ENCODE measurements around the gene MICAL3.

DNA sequence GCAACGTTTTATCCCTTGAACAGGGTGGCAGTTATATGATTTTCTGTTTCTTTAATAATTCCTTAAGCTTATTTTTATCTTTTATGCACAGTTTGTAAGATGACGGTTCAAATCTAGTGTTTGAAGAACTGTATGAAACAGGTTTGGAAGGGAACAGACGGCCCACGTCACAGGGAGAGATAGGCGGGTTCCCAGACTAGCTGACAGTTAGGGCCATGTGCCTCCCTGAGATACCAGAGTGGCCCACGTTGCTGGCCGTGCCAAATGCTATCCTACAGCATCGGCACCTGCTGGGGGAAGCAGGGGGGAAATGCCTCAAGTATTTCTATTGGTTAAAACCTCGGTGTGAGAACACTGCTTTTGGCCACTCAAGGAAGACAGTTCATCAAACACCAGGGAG, 199.9 kb downstream of the MICAL3 start:
- TF ChIP-seq, protein P1, sequence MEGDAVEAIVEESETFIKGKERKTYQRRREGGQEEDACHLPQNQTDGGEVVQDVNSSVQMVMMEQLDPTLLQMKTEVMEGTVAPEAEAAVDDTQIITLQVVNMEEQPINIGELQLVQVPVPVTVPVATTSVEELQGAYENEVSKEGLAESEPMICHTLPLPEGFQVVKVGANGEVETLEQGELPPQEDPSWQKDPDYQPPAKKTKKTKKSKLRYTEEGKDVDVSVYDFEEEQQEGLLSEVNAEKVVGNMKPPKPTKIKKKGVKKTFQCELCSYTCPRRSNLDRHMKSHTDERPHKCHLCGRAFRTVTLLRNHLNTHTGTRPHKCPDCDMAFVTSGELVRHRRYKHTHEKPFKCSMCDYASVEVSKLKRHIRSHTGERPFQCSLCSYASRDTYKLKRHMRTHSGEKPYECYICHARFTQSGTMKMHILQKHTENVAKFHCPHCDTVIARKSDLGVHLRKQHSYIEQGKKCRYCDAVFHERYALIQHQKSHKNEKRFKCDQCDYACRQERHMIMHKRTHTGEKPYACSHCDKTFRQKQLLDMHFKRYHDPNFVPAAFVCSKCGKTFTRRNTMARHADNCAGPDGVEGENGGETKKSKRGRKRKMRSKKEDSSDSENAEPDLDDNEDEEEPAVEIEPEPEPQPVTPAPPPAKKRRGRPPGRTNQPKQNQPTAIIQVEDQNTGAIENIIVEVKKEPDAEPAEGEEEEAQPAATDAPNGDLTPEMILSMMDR (IDR thresholded peaks at IDR 0.05): no peak
- TF ChIP-seq EZH2 (IDR thresholded peaks at IDR 0.05): no peak

Data from neural progenitor cell (in vitro differentiated cells).